Activated effector memory CD4-positive, alpha-beta T cell treated with anti-CD3 and anti-CD28 coated beads, Interleukin-2, amount 50 U/mL, for 16 hours (primary cell): ENCODE measurements around the gene EHBP1L1.

ENCODE experiments used
- DNase-seq: peaks from one replicate; pipeline ENCODE4 v3.0.0-alpha.2; 2020

Gene EHBP1L1

DNA sequence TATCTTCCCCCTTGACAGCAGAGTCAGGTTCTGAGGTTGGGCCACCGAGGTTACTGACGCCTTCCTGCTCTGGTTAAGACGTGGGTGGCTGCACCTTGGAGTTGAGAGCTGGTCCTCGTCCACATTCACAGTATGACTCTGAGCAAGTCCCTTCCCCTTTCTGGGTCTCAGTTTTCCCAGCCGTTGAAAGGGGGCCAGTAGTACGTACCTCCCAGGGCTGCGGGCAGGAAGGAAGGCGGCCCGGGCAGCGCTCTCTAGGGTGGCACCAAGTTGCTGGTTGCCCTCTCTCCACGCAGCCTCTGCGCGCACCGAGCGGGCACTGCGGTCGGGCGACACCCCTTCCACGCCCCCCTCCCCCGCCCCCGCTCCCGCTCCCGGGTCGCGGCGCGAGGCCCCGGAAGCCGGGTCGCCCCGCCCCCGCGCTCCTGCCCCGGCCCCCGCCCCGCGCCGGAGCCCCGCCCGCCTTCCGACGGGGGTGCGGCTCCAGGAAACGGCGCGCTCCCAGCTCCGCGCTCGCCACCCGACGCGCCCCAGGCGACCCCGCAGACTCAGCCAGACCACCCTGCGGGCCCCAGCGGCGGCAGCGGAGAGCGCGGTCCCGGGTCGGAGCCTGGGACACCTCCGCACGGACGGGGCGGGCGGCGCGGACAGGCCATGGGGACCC is at the start of gene EHBP1L1:
TSS of gene EHBP1L1 (plus strand) at position 486 of the 664 bp plus-strand sequence. CDS start 250 bp downstream, outside the sequence.
- peak; percentile 92 for DNase-seq

- DNase-seq, result no peak
Observed at GRCh38 chr11:65526744-65527143, 49.1 kb upstream of the EHBP1L1 start.

GRCh38 chr11:65528819-65529350 is 47.0 kb upstream of the EHBP1L1 start:
- no peak for DNase-seq

DNA sequence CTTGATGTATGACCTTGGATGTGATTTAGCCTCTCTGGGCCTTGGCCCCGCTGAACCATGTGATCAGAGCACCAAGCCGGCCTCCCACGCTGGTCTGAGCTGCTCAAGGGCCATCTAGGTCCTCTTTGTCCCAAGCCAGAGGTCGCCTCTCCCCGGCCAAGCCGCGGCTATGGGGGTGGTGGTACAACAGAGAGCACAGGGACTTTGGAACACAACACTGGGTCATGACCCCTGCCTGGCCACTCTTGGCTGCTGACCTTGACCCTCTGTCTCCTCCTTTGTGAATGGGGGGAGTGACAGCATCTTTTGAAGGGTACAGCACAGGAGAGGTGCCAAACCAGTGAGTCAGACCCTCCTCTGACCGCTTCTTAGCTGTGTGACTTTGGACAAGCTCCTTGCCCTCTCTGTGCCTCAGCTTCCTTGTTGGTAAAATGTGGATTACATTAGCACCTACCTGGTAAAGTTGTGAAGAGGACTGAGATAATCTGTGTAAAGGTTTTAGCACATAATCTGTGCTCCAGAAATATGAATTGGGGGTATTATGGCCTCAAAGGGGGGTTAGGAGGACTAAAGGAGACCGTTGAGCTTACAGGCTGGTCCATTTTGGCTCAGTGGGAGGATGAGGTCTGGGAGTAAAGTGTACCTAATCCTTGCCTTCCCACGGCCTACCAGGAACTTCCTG is 46.2 kb upstream of the EHBP1L1 start:
- no peak for DNase-seq

DNA sequence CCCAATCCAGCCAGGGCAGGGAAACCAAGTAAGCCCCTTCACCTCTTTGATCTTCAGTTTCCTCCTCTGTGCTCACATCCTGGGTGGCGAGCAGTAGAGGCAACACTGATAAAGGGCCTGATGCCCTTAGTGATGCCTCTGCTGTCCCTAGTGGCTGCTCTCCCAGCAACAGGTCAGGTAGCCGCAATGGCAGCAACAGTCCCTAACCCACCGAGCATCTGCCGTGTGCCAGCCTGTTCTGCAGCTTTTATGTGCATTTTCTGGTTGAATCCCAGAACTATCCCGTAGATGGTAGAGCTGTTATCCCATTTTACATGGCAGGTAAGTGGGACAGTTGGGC is 45.7 kb upstream of the EHBP1L1 start:
- no peak for DNase-seq

DNA sequence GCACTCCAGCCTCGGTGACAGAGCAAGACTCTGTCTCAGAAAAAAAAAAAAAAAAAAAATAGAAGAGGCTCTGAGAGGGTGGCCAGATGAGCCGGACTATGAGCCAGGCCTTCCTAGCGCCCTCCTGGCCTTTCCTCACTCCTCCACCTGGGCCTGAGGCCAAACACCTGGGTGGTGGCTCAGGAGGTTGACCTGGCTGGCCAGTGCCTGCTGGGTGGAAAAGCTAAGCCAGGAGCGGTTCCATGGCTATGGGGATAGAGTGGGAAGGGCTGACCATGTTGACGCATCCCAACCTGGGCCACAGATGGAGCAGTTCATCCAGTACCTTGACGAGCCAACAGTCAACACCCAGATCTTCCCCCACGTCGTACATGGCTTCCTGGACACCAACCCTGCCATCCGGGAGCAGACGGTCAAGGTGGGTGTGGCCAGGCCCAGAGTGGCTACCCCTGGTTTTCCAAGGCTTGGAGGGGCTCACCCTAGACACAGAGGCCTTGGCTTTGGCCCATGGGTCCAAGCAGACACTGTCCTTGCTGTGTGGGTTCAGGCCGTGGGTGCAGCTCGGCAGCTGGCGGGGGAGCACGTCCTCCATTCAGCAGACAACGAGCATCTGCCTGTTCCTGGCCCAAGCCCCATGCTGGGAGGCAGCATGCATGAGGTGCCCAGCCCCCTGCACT is 43.3 kb upstream of the EHBP1L1 start:
- DNase-seq, result no peak

- DNase-seq, result no peak
Observed at GRCh38 chr11:65535102-65535501, 40.8 kb upstream of the EHBP1L1 start.

- no peak for DNase-seq
Observed at GRCh38 chr11:65536412-65537295, 39.2 kb upstream of the EHBP1L1 start.

DNA sequence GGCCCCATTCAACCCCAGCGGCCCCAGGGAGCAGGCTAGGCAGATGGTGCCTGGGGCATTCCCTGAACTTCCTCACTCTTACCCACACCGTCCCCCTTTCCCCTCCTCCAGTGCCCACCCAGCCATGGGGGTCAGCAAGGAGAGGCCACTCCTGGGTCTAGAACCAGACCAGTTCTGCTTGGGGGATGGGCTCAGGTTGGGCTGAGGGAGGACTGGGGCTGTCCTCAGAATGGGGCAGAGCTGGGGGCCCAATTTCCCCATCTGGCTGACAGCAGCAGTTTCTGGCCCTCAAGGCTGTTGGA is 38.6 kb upstream of the EHBP1L1 start:
- DNase-seq, result no peak

- DNase-seq, result no peak
Observed at GRCh38 chr11:65537620-65538231, 38.1 kb upstream of the EHBP1L1 start.

DNA sequence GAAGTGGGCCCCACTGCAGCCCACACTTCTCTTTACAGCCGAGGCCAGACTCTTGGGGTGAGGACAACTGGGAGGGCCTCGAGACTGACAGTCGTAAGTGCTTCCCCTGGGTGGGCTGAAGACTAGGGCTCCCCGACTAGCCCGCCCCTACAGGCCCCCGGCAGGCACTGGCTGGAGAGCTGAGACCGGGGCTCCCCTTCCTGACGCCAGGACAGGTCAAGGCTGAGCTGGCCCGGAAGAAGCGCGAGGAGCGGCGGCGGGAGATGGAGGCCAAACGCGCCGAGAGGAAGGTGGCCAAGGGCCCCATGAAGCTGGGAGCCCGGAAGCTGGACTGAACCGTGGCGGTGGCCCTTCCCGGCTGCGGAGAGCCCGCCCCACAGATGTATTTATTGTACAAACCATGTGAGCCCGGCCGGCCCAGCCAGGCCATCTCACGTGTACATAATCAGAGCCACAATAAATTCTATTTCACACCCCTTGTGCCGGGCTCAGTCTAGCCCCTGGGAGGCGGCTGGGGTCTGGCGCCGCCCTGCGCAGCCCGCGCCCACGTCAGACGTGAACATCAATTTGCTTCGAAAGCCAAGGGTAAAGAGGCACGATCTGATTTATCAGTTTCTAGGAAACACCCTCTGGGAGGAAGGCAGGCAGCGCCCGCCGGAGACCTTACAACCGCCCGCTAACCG is 37.5 kb upstream of the EHBP1L1 start:
- DNase-seq, result no peak

DNA sequence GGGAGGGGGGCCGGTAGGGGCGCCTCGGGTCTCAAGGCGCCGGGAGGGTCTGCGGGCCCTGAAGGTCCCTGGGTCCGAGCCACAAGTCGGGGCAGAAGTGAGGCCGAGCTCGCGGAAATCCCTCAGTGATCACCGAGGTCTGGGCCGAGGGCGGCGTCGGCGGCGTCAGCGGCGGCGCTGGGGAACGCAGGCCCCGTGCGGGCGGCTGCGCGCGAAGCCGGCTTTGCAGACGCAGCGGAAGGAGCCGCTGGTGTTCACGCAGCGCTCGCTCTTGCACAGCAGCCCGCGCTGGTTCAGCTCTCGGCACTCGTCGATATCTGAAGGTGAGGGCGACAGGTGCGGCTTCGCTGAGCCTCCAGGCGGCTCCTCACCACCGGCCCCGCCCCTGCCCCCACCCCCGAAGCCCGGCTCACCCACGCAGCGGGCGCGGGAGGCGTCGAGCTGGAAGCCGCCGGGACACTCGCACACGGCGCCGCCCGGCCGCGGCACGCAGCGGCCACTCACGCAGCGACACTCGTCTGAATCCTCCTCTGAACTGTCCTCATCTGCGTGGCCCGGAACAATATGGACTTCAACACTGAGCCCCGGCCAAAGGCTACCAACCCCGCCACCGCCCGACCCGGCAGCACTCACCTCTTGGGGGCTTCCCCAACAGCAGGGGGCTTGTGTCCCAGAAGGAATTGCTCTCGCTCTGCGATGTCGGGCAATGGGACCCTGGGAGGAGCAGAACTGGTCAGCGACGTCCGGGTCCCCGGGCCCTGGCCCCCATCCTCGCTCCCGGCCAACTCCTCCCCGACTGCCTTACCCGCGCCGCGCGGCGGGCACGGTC is 36.7 kb upstream of the EHBP1L1 start:
- no peak for DNase-seq

- DNase-seq, result no peak
Observed at GRCh38 chr11:65539744-65540289, 36.0 kb upstream of the EHBP1L1 start.

- peak; percentile 95 for DNase-seq
Observed at GRCh38 chr11:65540290-65541092, 35.4 kb upstream of the EHBP1L1 start.

DNA sequence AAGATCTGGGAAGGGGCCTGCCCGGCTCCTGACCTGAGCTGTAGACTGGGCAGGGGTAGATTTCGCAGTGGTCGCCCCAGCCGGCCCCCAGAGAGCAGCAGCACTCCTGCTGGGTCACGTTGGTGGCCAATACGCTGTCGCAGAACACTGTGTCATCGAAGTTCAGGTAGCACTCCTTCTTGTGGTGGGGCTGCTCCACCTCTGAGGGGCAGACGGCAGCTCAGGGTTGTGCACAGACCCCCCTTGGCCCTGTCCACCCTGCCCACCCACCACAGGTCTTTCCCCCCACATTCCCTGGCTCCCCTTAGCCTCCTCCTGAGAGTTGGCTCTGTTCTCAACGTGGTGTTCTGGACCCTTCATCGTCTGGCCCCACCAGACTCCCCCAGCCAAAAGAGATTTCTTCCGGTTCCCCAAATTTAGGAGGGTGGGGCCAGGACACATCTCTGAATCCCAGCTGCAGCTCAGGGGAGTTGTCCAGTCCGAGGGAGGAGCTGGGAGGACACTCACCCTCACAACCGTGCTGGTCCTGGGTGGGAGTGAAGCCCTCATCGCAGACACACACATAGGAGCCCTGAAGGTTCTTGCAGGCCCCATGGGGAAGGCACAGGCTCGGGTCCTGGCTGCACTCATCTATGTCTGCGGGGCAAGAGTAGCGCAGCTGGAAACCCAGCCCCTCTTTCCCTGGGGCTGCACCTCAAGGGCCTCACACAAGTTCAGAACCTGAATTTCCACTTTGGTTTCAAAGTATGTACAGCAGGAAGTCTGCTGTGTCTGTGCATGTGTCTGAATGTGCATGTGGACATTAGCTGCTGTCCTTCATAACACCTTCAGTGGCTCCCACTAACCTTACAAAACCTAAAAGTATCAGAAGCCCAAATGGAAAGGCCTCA is 34.5 kb upstream of the EHBP1L1 start:
- DNase-seq, result no peak

DNA sequence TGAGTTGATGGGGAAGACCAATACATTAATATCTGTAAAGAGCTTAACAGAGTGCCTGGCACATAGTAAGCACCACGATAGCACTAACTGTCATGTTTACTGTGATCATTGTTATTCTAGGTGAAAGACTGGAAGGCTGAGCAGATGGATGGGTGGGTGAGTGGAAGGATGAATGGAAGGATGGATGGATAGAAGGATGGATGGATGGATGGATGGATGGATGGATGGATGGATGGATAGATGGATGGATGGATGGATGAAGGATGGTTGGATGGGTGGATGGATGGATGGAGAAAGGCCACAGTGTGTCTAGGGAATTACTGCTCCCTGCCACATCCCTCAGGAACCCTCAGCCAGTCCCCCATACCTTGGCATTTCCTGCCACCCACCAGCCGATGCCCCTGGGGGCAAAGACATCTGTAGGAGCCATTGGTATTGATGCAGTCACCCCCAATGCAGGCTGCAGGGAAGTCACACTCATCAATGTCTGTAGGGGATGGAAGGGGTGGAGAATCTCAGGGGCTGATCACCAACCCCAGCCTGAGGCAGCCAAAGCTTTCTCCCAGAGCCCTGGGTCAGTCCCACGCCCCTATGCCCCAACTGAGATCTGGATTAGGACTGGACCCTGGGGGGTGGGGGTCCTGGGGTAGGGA is 33.0 kb upstream of the EHBP1L1 start:
- DNase-seq, result no peak

DNA sequence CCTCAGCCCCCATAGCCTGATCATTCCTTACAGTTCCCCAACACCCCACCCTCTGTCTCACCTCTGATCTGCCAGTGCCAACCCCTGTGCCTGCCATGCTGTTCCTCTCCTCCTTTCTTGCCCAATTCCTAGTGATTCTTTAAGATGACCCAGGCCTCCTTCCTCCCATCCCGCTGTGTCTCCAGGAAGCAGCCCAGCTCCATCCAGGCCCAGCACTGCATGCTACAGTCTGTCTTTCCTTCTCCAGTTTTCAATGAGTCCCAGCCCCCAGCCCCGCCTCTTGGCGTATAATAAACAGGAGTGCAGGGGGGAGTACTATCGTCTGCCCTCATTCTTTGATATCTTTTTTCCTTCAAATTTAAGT is 30.0 kb upstream of the EHBP1L1 start:
- DNase-seq, result no peak

- peak; percentile 99 for DNase-seq
Observed at GRCh38 chr11:65546217-65546958, 29.5 kb upstream of the EHBP1L1 start.
